HepG2 (cell line): ENCODE results near the gene CSF3R. TPM values are rescaled to one million over a fixed set of nuclear protein-coding genes. Genes with fewer than 3 reads are reported as not detected.

Experiments used
- ATAC-seq: fragments of 200-7000 bp; cut with Tn5 transposase; 3 replicates; pipeline ENCODE4 v1.9.1; 2020; ENCODE audit warnings: mild to moderate bottlenecking, moderate library complexity
- BruUV-seq: library from RNA; stranded (reverse); fragments of 400-500 nt; replicated peaks from 2 replicates; lab custom pipeline; 2021; lab: Mats Ljungman, UMichigan
- CTCF ChIA-PET: fragments of 300-600 bp; formaldehyde crosslinking; extraction: SDS; loops from one replicate; lab custom pipeline; 2021; ENCODE audit warnings: low total read pairs, inconsistent platforms, low intra/inter-chr PET ratio; lab: Yijun Ruan, JAX
- POLR2A ChIA-PET: fragments of 350-600 bp; sonication (Branson Sonifier 250); formaldehyde crosslinking; loops from one replicate; lab custom pipeline; 2020; ENCODE audit warnings: antibody characterized with exemption, inconsistent platforms; lab: Yijun Ruan, JAX
- DNase-seq: peaks from one replicate; pipeline ENCODE4 v3.0.0-alpha.2; 2015; ENCODE audit warnings: low spot score
- FAIRE-seq: peaks from 3 replicates; lab custom pipeline; 2011; peaks lifted over from hg19 to GRCh38; lab: Jason Lieb, UNC
- H2AFZ ChIP-seq: one replicate; pipeline ENCODE4 v1.6.1; 2011; ENCODE audit warnings: low read length, inconsistent platforms
- H3K27ac ChIP-seq: fragments of 300-600 bp; 3 replicates; pipeline ENCODE4 v1.8.0; 2011; ENCODE audit warnings: mixed run types, mild to moderate bottlenecking, mixed read lengths, low read length, inconsistent platforms; ENCODE audit not compliant: insufficient read depth; ENCODE audit errors: extremely low read length
- H3K27me3 ChIP-seq, 2 experiments: fragments of 200-600 bp in 1 of 2; 2 replicates in 1 of 2; 3 replicates in 1 of 2; pipeline versions ENCODE4 v1.6.0 to v1.8.0; 2011; ENCODE audit warnings: low read length in 2 of 2, mild to moderate bottlenecking in 2 of 2, moderate library complexity in 2 of 2, inconsistent platforms in 1 of 2; ENCODE audit not compliant: insufficient read depth in 2 of 2, control insufficient read depth in 1 of 2
- H3K36me3 ChIP-seq, 2 experiments: fragments of 200-600 bp in 1 of 2; replicated peaks in 1 of 2; 2 replicates in 1 of 2; 3 replicates in 1 of 2; pipeline versions ENCODE4 v1.5.1 to v1.8.0; 2011; ENCODE audit warnings: low read length in 2 of 2, inconsistent platforms in 1 of 2; ENCODE audit not compliant: insufficient read depth in 2 of 2, control insufficient read depth in 1 of 2
- H3K4me1 ChIP-seq: 2 replicates; pipeline ENCODE4 v1.5.1; 2012; ENCODE audit warnings: low read length, inconsistent platforms; ENCODE audit not compliant: insufficient read depth
- H3K4me2 ChIP-seq: 2 replicates; pipeline ENCODE4 v1.6.0; 2011; ENCODE audit warnings: low read depth, low read length, inconsistent platforms
- H3K4me3 ChIP-seq, 3 experiments: fragments of 200-600 bp in 1 of 3; sonication (generic), shearing (Covaris generic) in 1 of 3; replicated peaks in 1 of 3; 2 replicates each; pipeline ENCODE4 v1.5.1; 2011 to 2016; ENCODE audit warnings: low read length in 3 of 3, inconsistent platforms in 2 of 3, low read depth in 2 of 3, mild to moderate bottlenecking in 2 of 3, control low read depth in 1 of 3, mixed read lengths in 1 of 3; ENCODE audit not compliant: insufficient read depth in 1 of 3
- H3K79me2 ChIP-seq: one replicate; pipeline ENCODE4 v1.6.1; 2011; ENCODE audit warnings: low read length, inconsistent platforms; ENCODE audit not compliant: insufficient read depth
- H3K9ac ChIP-seq: 2 replicates; pipeline ENCODE4 v1.6.0; 2011; ENCODE audit warnings: mild to moderate bottlenecking, low read depth, low read length, inconsistent platforms; ENCODE audit not compliant: insufficient read depth
- H3K9me3 ChIP-seq: 2 replicates; pipeline ENCODE4 v1.5.1; 2012; ENCODE audit warnings: mild to moderate bottlenecking, low read length
- H4K20me1 ChIP-seq: 2 replicates; pipeline ENCODE4 v1.6.0; 2011; ENCODE audit warnings: inconsistent platforms, mild to moderate bottlenecking, low read length, moderate library complexity; ENCODE audit not compliant: insufficient read depth
- ARHGAP35 ChIP-seq: sonication (generic); formaldehyde crosslinking; IDR thresholded peaks from 2 replicates; pipeline ENCODE4 v1.9.0; 2022; ENCODE audit warnings: mild to moderate bottlenecking, inconsistent platforms, moderate library complexity, missing genetic modification reagents, borderline replicate concordance
- ARID4A ChIP-seq: sonication (generic); formaldehyde crosslinking; IDR thresholded peaks from 2 replicates; pipeline ENCODE4 v1.5.0; 2020; ENCODE audit warnings: mild to moderate bottlenecking, missing genetic modification reagents, borderline replicate concordance
- GLI4 ChIP-seq: sonication (generic); formaldehyde crosslinking; IDR thresholded peaks from 2 replicates; pipeline ENCODE4 v1.5.1; 2020; ENCODE audit warnings: missing genetic modification reagents, mild to moderate bottlenecking, moderate library complexity, borderline replicate concordance
- ISL2 ChIP-seq: sonication (generic); formaldehyde crosslinking; IDR thresholded peaks from 2 replicates; pipeline ENCODE4 v1.5.0; 2020; ENCODE audit warnings: missing genetic modification reagents
- KDM6A ChIP-seq: IDR thresholded peaks from 2 replicates; pipeline ENCODE4 v1.6.1; 2016; ENCODE audit warnings: low read depth
- MLLT10 ChIP-seq: sonication (generic); formaldehyde crosslinking; IDR thresholded peaks from 2 replicates; pipeline ENCODE4 v1.4.0; 2020; ENCODE audit warnings: missing genetic modification reagents
- MTF1 ChIP-seq: sonication (generic); formaldehyde crosslinking; IDR thresholded peaks from 2 replicates; pipeline ENCODE4 v1.5.0; 2020; ENCODE audit warnings: missing genetic modification reagents
- NR2F1 ChIP-seq, 2 experiments: fragments of 450-650 bp in 1 of 2; formaldehyde crosslinking in 1 of 2; IDR thresholded peaks; 2 replicates each; pipeline versions ENCODE4 v1.5.0 to v1.6.1; 2016 to 2020; ENCODE audit warnings: mild to moderate bottlenecking in 1 of 2, missing compliant biosample characterization in 1 of 2, missing genetic modification reagents in 1 of 2, moderate library complexity in 1 of 2
- RFXANK ChIP-seq: IDR thresholded peaks from 2 replicates; pipeline ENCODE4 v1.6.1; 2016
- SKI ChIP-seq: fragments of 450-650 bp; IDR thresholded peaks from one replicate; pipeline ENCODE4 v1.6.1; 2018; ENCODE audit warnings: mild to moderate bottlenecking; ENCODE audit not compliant: partially characterized antibody
- SMAD1 ChIP-seq: sonication (generic); formaldehyde crosslinking; IDR thresholded peaks from 2 replicates; pipeline ENCODE4 v1.4.0; 2020; ENCODE audit warnings: missing genetic modification reagents, low read depth, mild to moderate bottlenecking, borderline replicate concordance
- SOX5 ChIP-seq: IDR thresholded peaks from 2 replicates; pipeline ENCODE4 v1.6.1; 2016; ENCODE audit warnings: borderline replicate concordance
- TFDP1 ChIP-seq: IDR thresholded peaks from 2 replicates; pipeline ENCODE4 v1.6.1; 2016; ENCODE audit warnings: missing compliant biosample characterization, missing genetic modification reagents, borderline replicate concordance
- ZZZ3 ChIP-seq: sonication (generic); formaldehyde crosslinking; IDR thresholded peaks from 2 replicates; pipeline ENCODE4 v1.4.0; 2020; ENCODE audit warnings: missing genetic modification reagents, mild to moderate bottlenecking, borderline replicate concordance
- WGBS: methylation state at CpG from one replicate; pipeline ENCODE4 v1.1.6; 2017; ENCODE audit warnings: low lambda C conversion rate; 5-methylcytosine and 5-hydroxymethylcytosine counted together
- in situ Hi-C: cut with HindIII; loops from 2 replicates; pipeline ENCODE4 v1.10.0; 2017; ENCODE audit warnings: low pct_unique_long_range_greater_than_20kb; ENCODE audit not compliant: extremely low pct_ligation_motif_present
- intact Hi-C: fragments of 100-400 bp; cut with micrococcal nuclease; formaldehyde crosslinking; loops from one replicate; pipeline ENCODE4 v1.10.0; 2022; ENCODE audit not compliant: unreplicated experiment
- polyA plus RNA-seq, 8 experiments: library from polyadenylated mRNA; depleted of rRNA in 3 of 8; stranded (reverse) in 7 of 8; unstranded in 1 of 8; fragments of >200 nt; fragmentation: Illumina TruSeq in 4 of 8; extraction: Trizol in 4 of 8; gene quantifications; 2 replicates each; pipeline versions ENCODE4 v1.2.1 to v1.2.3, GENCODE V29; 2011 to 2016; ENCODE audit warnings: low read depth in 4 of 8, missing spikeins in 1 of 8, mixed read lengths in 1 of 8; ENCODE audit not compliant: insufficient read depth in 1 of 8
- total RNA-seq, 5 experiments: library from RNA; depleted of rRNA; stranded (reverse); fragments of >200 nt; fragmentation: Illumina TruSeq; extraction: Trizol; gene quantifications; 2 replicates each; pipeline ENCODE4 v1.2.3, GENCODE V29; 2016; ENCODE audit warnings: low read depth in 1 of 5

The CSF3R gene
- total and polyA plus RNA-seq, 2 of the 13 experiments (the other 11 are each of a cell fraction or from before 2014, with no cell fraction given): 11.9 to 28.8 TPM

GRCh38 chr1:36530791-36531190 lies 48.1 kb upstream of the CSF3R start:
- peaks cover 0 to 16% of the 10 kb centered on the region in 2 experiments; a peak in 2 of 5 replicates for H3K27me3 ChIP-seq
- 0% methylated on average over 3 of the region's 6 CpGs for WGBS
- no peak for TF ChIP-seq ARHGAP35
- TF ChIP-seq MTF1 (CRISPR knock-in tag): no peak
- TF ChIP-seq TFDP1 (CRISPR knock-in tag): no peak
- no peak for TF ChIP-seq SMAD1 (CRISPR knock-in tag)
- TF ChIP-seq NR2F1 (CRISPR knock-in tag; IDR thresholded peaks at IDR 0.05): no peak
- no peak for TF ChIP-seq SOX5
- no peak for TF ChIP-seq ZZZ3
- TF ChIP-seq SKI: no peak
- no peak for TF ChIP-seq MLLT10 (CRISPR knock-in tag)
- TF ChIP-seq GLI4 (CRISPR knock-in tag): no peak
- no peak for TF ChIP-seq ISL2 (CRISPR knock-in tag)
- no peak for TF ChIP-seq RFXANK
- no peak for TF ChIP-seq ARID4A (CRISPR knock-in tag)
- no peak for TF ChIP-seq KDM6A
- TF ChIP-seq, all 625 proteins: peak for 0
- Histone ChIP-seq H3K27ac (no peak overlapping the region), H3K9ac (no peak overlapping the region), H3K36me3 (no peaks in the 10 kb centered on the region), H2AFZ (no peak overlapping the region), H4K20me1 (no peaks in the 10 kb centered on the region), H3K4me1 (no peaks in the 10 kb centered on the region), H3K4me3 (no peak overlapping the region), H3K79me2 (no peaks in the 10 kb centered on the region), H3K9me3 (no peaks in the 10 kb centered on the region), H3K4me2 (no peak overlapping the region)
- in situ Hi-C loops (no loop called here), intact Hi-C loops (no loop called here)
- ChIA-PET CTCF (no interaction called here), POLR2A (no interaction called here)
- no peak for FAIRE-seq
- DNase-seq: no peak
- no TSS peak for BruUV-seq
- no peak for ATAC-seq
